Hepatocyte (in vitro differentiated cells): Measurements from ENCODE around the gene SHMT2. TPM values are rescaled to one million over a fixed set of nuclear protein-coding genes. Genes with fewer than 3 reads are reported as not detected.

Experiments used
- DNase-seq: peaks from one replicate; pipeline ENCODE4 v3.0.0-alpha.2; 2016; ENCODE audit warnings: low spot score
- H2AFZ ChIP-seq: fragments of 200-600 bp; sonication (generic); 2 replicates; pipeline ENCODE4 v1.6.0; 2016; ENCODE audit warnings: antibody characterized with exemption, mild to moderate bottlenecking
- H3K27ac ChIP-seq: fragments of 200-600 bp; sonication (generic); 2 replicates; pipeline ENCODE4 v1.5.1; 2016; ENCODE audit warnings: mild to moderate bottlenecking
- H3K27me3 ChIP-seq: fragments of 200-600 bp; sonication (generic); 2 replicates; pipeline ENCODE4 v1.6.1; 2016
- H3K36me3 ChIP-seq: fragments of 200-600 bp; sonication (generic); replicated peaks from 2 replicates; pipeline ENCODE4 v1.5.1; 2016; ENCODE audit warnings: low read depth; ENCODE audit not compliant: insufficient read depth
- H3K4me1 ChIP-seq: fragments of 200-600 bp; sonication (generic); 2 replicates; pipeline ENCODE4 v1.5.1; 2016; ENCODE audit warnings: mild to moderate bottlenecking, moderate library complexity; ENCODE audit not compliant: insufficient read depth
- H3K4me2 ChIP-seq: fragments of 200-600 bp; sonication (generic); 2 replicates; pipeline ENCODE4 v1.6.0; 2016
- H3K4me3 ChIP-seq: fragments of 200-600 bp; sonication (generic); 2 replicates; pipeline ENCODE4 v1.5.1; 2016; ENCODE audit warnings: mild to moderate bottlenecking
- H3K79me2 ChIP-seq: fragments of 200-600 bp; sonication (generic); 2 replicates; pipeline ENCODE4 v1.6.0; 2017; ENCODE audit warnings: mild to moderate bottlenecking
- H3K9me2 ChIP-seq: fragments of 200-600 bp; sonication (generic); replicated peaks from 2 replicates; pipeline ENCODE4 v1.6.0; 2017; ENCODE audit warnings: mild to moderate bottlenecking; ENCODE audit not compliant: insufficient read depth
- H3K9me3 ChIP-seq: fragments of 200-600 bp; sonication (generic); 2 replicates; pipeline ENCODE4 v1.5.1; 2016; ENCODE audit warnings: low read depth, mild to moderate bottlenecking
- H4K20me1 ChIP-seq: fragments of 200-600 bp; sonication (generic); 2 replicates; pipeline ENCODE4 v1.6.0; 2016; ENCODE audit warnings: mild to moderate bottlenecking; ENCODE audit not compliant: insufficient read depth, poor library complexity, severe bottlenecking
- CTCF ChIP-seq: fragments of 200-600 bp; sonication (generic); IDR thresholded peaks from 2 replicates; pipeline ENCODE4 v1.5.1; 2016; ENCODE audit warnings: antibody characterized with exemption, mild to moderate bottlenecking; ENCODE audit not compliant: poor library complexity
- EZH2 ChIP-seq: fragments of 200-600 bp; sonication (generic); IDR thresholded peaks from 2 replicates; pipeline ENCODE4 v1.6.1; 2016; ENCODE audit warnings: antibody characterized with exemption, mild to moderate bottlenecking, borderline replicate concordance
- EZH2phosphoT487 ChIP-seq: fragments of 200-600 bp; sonication (generic); IDR thresholded peaks from one replicate; pipeline ENCODE4 v1.6.1; 2018; ENCODE audit warnings: antibody characterized with exemption, mild to moderate bottlenecking, low read depth, moderate library complexity; ENCODE audit not compliant: unreplicated experiment, severe bottlenecking
- WGBS: methylation state at CpG from one replicate; pipeline ENCODE4 v1.1.6; 2016; ENCODE audit warnings: low lambda C conversion rate; ENCODE audit errors: missing lambda C conversion rate; 5-methylcytosine and 5-hydroxymethylcytosine counted together
- polyA plus RNA-seq: library from polyadenylated mRNA; unstranded; fragments of >200 nt; fragmentation: Nextera tagmentation; extraction: Ambion mirVana; gene quantifications from 2 replicates; pipeline ENCODE4 v1.2.1, GENCODE V29; 2016
- total RNA-seq: library from RNA; depleted of rRNA; stranded (reverse); fragments of >200 nt; gene quantifications from 2 replicates; pipeline ENCODE4 v1.2.3, GENCODE V29; 2014

The SHMT2 gene
- total and polyA plus RNA-seq, 2 experiments from 2014 or later, result 126 to 168 TPM

GRCh38 chr12:57199191-57199590 lies 30.3 kb upstream of the SHMT2 start:
- WGBS, result 90% methylated on average over 15 of the region's 15 CpGs
- Histone ChIP-seq H3K4me3 (no peak overlapping the region), H3K9me2 (no peaks in the 10 kb centered on the region), H3K27me3 (no peaks in the 10 kb centered on the region), H4K20me1 (no peaks in the 10 kb centered on the region), H3K36me3 (no peaks in the 10 kb centered on the region), H3K9me3 (no peaks in the 10 kb centered on the region), H3K27ac (no peak overlapping the region), H3K4me1 (no peaks in the 10 kb centered on the region), H3K4me2 (no peak overlapping the region), H2AFZ (no peak overlapping the region), H3K79me2 (no peaks in the 10 kb centered on the region)
- TF ChIP-seq EZH2, result no peak
- no peak for TF ChIP-seq CTCF
- TF ChIP-seq EZH2phosphoT487, result no peak
- no peak for DNase-seq

GRCh38 chr12:57200497-57200896 lies 29.0 kb upstream of the SHMT2 start:
- no peaks in the 10 kb centered on the region for H3K27me3 ChIP-seq
- no peak overlapping the region for H2AFZ ChIP-seq
- H3K27ac ChIP-seq, result no peak overlapping the region
- H3K4me3 ChIP-seq, result no peak overlapping the region
- H3K36me3 ChIP-seq, result no peaks in the 10 kb centered on the region
- DNase-seq, result no peak
- no peak for TF ChIP-seq EZH2phosphoT487
- no peak for TF ChIP-seq EZH2
- no peak for TF ChIP-seq CTCF
- H3K9me3 ChIP-seq, result no peaks in the 10 kb centered on the region
- H3K4me1 ChIP-seq, result no peaks in the 10 kb centered on the region
- no peak overlapping the region for H3K4me2 ChIP-seq
- H3K79me2 ChIP-seq, result no peaks in the 10 kb centered on the region
- 97% methylated on average over 13 of the region's 15 CpGs for WGBS
- H3K9me2 ChIP-seq, result no peaks in the 10 kb centered on the region
- H4K20me1 ChIP-seq, result no peaks in the 10 kb centered on the region

- no peak overlapping the region for H3K27ac ChIP-seq
- DNase-seq, result no peak
- no peaks in the 10 kb centered on the region for H3K9me2 ChIP-seq
- no peak overlapping the region for H3K4me3 ChIP-seq
- no peak overlapping the region for H3K4me2 ChIP-seq
- no peak overlapping the region for H2AFZ ChIP-seq
- no peaks in the 10 kb centered on the region for H3K27me3 ChIP-seq
- H4K20me1 ChIP-seq, result no peaks in the 10 kb centered on the region
- TF ChIP-seq EZH2, result no peak
- TF ChIP-seq CTCF, result no peak
- no peak for TF ChIP-seq EZH2phosphoT487
- no peaks in the 10 kb centered on the region for H3K9me3 ChIP-seq
- H3K36me3 ChIP-seq, result no peaks in the 10 kb centered on the region
- 95% methylated on average over 7 of the region's 8 CpGs for WGBS
- no peaks in the 10 kb centered on the region for H3K4me1 ChIP-seq
- H3K79me2 ChIP-seq, result no peaks in the 10 kb centered on the region
Observed at GRCh38 chr12:57201219-57201618, 28.3 kb upstream of the SHMT2 start.

- no peak for TF ChIP-seq CTCF
- no peaks in the 10 kb centered on the region for H3K79me2 ChIP-seq
- 100% methylated on average over 12 of the region's 16 CpGs for WGBS
- H3K9me2 ChIP-seq, result no peaks in the 10 kb centered on the region
- no peak for DNase-seq
- no peak overlapping the region for H3K4me2 ChIP-seq
- no peaks in the 10 kb centered on the region for H3K4me1 ChIP-seq
- H2AFZ ChIP-seq, result no peak overlapping the region
- H3K4me3 ChIP-seq, result no peak overlapping the region
- H3K9me3 ChIP-seq, result no peaks in the 10 kb centered on the region
- no peaks in the 10 kb centered on the region for H4K20me1 ChIP-seq
- no peaks in the 10 kb centered on the region for H3K27me3 ChIP-seq
- no peaks in the 10 kb centered on the region for H3K36me3 ChIP-seq
- no peak overlapping the region for H3K27ac ChIP-seq
Observed at GRCh38 chr12:57201631-57202030, 27.9 kb upstream of the SHMT2 start.
